Stimulated activated effector memory CD8-positive, alpha-beta T cell treated with anti-CD3 and anti-CD28 coated beads, Interleukin-12 subunit alpha, Interleukin-12 subunit beta, amount 100 ng/mL, for 72 hours (primary cell): ENCODE results near the gene CTNNA2.

Experiments used
- ATAC-seq: fragments of 150-1000 bp; cut with Tn5 transposase; 2 replicates; pipeline ENCODE4 v1.10.0; 2021
- DNase-seq, 2 donors: peaks; one replicate each; pipeline ENCODE4 v3.0.0; 2021 to 2022; ENCODE audit warnings: low spot score in 2 of 2
- H3K27ac Mint-ChIP-seq: one replicate; pipeline ENCODE4 v1.8.0; 2022; ENCODE audit warnings: mild to moderate bottlenecking, mixed read lengths
- H3K36me3 Mint-ChIP-seq: one replicate; pipeline ENCODE4 v1.8.0; 2022; ENCODE audit warnings: mild to moderate bottlenecking, mixed read lengths
- H3K4me1 Mint-ChIP-seq: one replicate; pipeline ENCODE4 v1.8.0; 2022; ENCODE audit warnings: mixed read lengths
- H3K4me3 Mint-ChIP-seq: one replicate; pipeline ENCODE4 v1.8.0; 2022; ENCODE audit warnings: mild to moderate bottlenecking, mixed read lengths
- H3K9me3 Mint-ChIP-seq: one replicate; pipeline ENCODE4 v1.8.0; 2022; ENCODE audit warnings: mixed read lengths

The CTNNA2 gene

DNA sequence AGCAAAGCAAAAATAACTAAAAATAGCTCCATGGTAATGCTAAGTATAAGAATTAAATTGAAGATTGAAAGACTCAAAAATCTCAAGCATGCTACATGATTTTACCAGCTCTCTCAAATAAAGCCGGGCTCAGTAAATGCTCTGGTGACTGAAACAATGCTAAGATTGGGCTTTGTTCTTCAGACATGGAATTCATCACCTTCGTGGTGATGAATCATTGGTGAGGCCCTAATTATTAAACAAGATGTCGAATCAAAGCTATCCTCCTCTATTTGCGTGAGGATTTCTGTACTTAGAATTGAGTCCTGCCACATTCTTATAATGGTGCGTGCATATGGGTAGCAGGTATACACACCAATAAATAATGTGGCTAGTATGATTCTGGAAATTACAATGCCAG is 850.5 kb downstream of the CTNNA2 start:
- Mint-ChIP-seq H3K9me3 (peaks cover 11% of the 10 kb centered on the region), H3K4me3 (no peak overlapping the region), H3K27ac (no peak overlapping the region), H3K4me1 (no peaks in the 10 kb centered on the region), H3K36me3 (no peaks in the 10 kb centered on the region)
- DNase-seq (no peak), ATAC-seq (no peak)

DNA sequence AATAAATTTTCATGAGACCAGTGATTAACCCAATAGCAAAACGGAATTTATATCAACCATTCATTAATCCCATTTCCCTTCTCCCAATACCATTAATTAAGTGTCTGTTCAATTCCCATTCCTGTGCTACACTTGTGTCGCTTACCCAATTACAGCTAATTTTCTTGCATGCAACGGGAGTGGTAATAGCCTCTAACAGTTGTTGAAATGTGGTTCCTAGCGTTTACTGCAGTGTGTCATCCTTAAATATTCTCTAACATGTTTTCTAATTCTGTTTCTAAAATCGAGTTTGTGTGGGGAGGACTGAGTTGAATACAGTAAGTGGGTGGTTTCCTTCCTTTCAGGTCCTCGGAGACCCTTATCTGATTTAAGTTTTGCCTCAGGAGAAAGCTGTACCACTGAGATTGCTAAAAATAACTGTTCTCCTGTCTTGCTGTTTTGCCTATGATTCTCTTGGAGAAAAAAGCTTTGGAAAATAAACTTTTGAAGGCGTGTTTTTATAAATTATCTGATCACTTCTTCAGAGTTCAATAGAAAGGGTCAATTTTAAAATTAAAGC is 851.0 kb downstream of the CTNNA2 start:
- Mint-ChIP-seq H3K27ac (no peak overlapping the region), H3K4me1 (no peaks in the 10 kb centered on the region), H3K4me3 (no peak overlapping the region), H3K36me3 (no peaks in the 10 kb centered on the region), H3K9me3 (peaks cover 11% of the 10 kb centered on the region)
- ATAC-seq (no peak), DNase-seq (no peak)

- no peak for DNase-seq
- no peak overlapping the region for H3K4me3 Mint-ChIP-seq
- peaks cover 10% of the 10 kb centered on the region for H3K9me3 Mint-ChIP-seq
- H3K4me1 Mint-ChIP-seq: no peaks in the 10 kb centered on the region
- ATAC-seq: no peak
- H3K27ac Mint-ChIP-seq: no peak overlapping the region
- no peaks in the 10 kb centered on the region for H3K36me3 Mint-ChIP-seq
Observed at GRCh38 chr2:80364524-80365212, 851.8 kb downstream of the CTNNA2 start.

GRCh38 chr2:80365762-80366161 is 852.9 kb downstream of the CTNNA2 start:
- ATAC-seq: no peak
- Mint-ChIP-seq H3K4me3 (no peak overlapping the region), H3K36me3 (no peaks in the 10 kb centered on the region), H3K27ac (no peak overlapping the region), H3K9me3 (peaks cover 9% of the 10 kb centered on the region), H3K4me1 (no peaks in the 10 kb centered on the region)
- no peak for DNase-seq

DNA sequence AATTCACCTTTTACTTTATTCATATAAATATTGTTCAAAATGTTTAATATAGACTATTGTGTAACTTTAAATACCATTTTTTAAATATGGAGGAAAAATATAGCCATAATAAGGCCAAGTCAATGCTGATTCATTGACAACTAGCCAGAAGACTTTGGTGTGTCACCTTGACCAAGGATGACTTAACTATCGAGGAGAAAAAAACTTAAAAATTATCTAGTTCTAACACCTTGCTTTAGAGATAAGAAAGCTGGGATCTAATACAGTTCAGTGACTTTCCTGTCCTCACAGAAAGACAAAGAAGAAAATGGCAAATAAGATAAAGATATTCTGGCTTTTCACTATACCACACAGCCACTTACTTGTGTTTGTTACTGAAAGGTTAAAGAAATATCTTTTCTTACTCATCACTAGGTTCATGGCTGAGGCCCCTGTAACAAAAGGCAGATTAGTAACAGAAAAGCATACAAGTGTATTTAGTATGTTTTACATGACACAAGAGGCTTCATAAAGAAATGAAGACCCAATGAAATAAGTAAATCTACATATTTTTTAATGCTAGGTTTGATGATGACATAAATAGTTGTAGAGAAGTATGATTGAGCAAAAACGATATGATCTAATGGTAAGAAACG is 857.6 kb downstream of the CTNNA2 start:
- Mint-ChIP-seq H3K4me1 (no peaks in the 10 kb centered on the region), H3K27ac (no peak overlapping the region), H3K4me3 (no peak overlapping the region), H3K9me3 (peaks cover 11% of the 10 kb centered on the region), H3K36me3 (no peaks in the 10 kb centered on the region)
- no peak for DNase-seq
- no peak for ATAC-seq

DNA sequence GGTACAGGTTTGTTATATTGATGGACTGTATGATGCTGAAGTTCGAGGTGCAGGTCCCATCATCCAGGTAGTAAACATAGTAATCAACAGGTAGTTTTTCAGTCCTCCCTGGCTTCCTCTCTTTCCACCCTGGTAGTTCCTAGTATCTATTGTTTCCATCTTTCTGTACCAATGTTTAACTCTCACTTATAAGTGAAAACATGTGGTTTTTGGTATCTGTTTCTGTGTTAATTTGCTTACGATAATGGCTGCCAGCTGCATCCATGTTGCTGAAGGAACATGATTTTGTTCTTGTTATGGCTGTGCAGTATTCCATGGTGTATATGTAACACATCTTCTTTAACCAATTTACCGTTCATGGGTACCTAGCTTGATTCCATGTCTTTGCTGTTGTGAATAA is 861.3 kb downstream of the CTNNA2 start:
- Mint-ChIP-seq H3K4me1 (no peaks in the 10 kb centered on the region), H3K4me3 (no peak overlapping the region), H3K36me3 (no peaks in the 10 kb centered on the region), H3K27ac (no peak overlapping the region), H3K9me3 (peaks cover 27% of the 10 kb centered on the region)
- no peak for ATAC-seq
- DNase-seq: no peak

GRCh38 chr2:80377071-80377470 is 864.2 kb downstream of the CTNNA2 start:
- Mint-ChIP-seq H3K4me1 (no peaks in the 10 kb centered on the region), H3K27ac (no peak overlapping the region), H3K36me3 (no peaks in the 10 kb centered on the region), H3K9me3 (peaks cover 19% of the 10 kb centered on the region), H3K4me3 (no peak overlapping the region)
- DNase-seq (no peak), ATAC-seq (no peak)

- no peak for DNase-seq
- no peak for ATAC-seq
- no peaks in the 10 kb centered on the region for H3K4me1 Mint-ChIP-seq
- H3K36me3 Mint-ChIP-seq: no peaks in the 10 kb centered on the region
- peaks cover 25% of the 10 kb centered on the region for H3K9me3 Mint-ChIP-seq
- no peak overlapping the region for H3K4me3 Mint-ChIP-seq
- H3K27ac Mint-ChIP-seq: no peak overlapping the region
Observed at GRCh38 chr2:80380736-80381135, 867.9 kb downstream of the CTNNA2 start.

DNA sequence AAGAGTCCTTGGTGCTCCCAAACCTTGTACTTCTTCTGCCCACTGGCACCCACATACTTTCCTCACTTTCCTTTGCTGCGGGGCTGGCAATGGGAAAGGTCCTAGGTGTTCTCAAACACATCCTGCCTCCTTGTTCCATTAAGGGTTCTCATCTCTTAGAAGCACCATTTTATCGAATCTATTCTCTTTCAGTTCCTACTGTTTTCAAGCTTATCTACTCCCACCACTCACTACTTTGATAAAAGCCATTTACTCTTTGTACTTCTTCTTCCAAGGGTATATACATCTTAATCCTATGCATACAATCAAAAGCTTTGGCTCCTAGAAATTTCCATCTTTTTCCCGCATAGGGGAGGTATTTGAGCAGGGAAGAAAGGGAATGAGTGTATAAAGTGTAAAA is 868.8 kb downstream of the CTNNA2 start:
- H3K4me1 Mint-ChIP-seq: no peaks in the 10 kb centered on the region

DNA sequence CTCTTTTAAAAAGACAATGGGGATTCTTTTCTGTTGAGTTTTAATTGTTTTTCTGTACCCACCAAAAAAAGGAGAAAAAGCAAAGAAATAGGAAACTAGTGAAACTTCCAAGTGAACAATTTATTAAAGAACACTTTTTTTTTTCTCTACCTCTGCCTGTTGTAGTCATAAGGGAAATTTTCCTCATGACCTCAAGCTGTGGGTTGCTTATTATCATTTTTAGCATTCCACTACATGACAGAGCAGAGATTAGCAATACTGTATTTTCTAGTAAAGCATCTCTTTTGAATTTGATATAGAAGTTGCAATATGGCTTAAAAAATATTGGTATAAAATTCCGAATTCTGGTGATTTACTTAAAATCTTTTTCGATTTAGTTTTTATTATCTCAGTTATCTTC is 879.6 kb downstream of the CTNNA2 start:
- Mint-ChIP-seq H3K27ac (no peak overlapping the region), H3K36me3 (no peaks in the 10 kb centered on the region), H3K4me3 (no peak overlapping the region), H3K4me1 (no peaks in the 10 kb centered on the region), H3K9me3 (peaks cover 15% of the 10 kb centered on the region)
- ATAC-seq: no peak
- no peak for DNase-seq

More for the DNA sequence above, 868.8 kb downstream of the CTNNA2 start:
- H3K36me3 Mint-ChIP-seq: no peaks in the 10 kb centered on the region
- ATAC-seq (no peak), DNase-seq (no peak)
- peaks cover 20% of the 10 kb centered on the region for H3K9me3 Mint-ChIP-seq
- no peak overlapping the region for H3K4me3 Mint-ChIP-seq
- no peak overlapping the region for H3K27ac Mint-ChIP-seq

GRCh38 chr2:80393991-80394390 is 881.1 kb downstream of the CTNNA2 start:
- no peak for DNase-seq
- Mint-ChIP-seq H3K36me3 (no peaks in the 10 kb centered on the region), H3K27ac (no peak overlapping the region), H3K9me3 (peaks cover 14% of the 10 kb centered on the region), H3K4me1 (no peaks in the 10 kb centered on the region), H3K4me3 (no peak overlapping the region)
- ATAC-seq: no peak

GRCh38 chr2:80395251-80395650 is 882.4 kb downstream of the CTNNA2 start:
- ATAC-seq (no peak), DNase-seq (no peak)
- Mint-ChIP-seq H3K4me3 (no peak overlapping the region), H3K27ac (no peak overlapping the region), H3K4me1 (no peaks in the 10 kb centered on the region), H3K9me3 (peaks cover 10% of the 10 kb centered on the region), H3K36me3 (no peaks in the 10 kb centered on the region)

GRCh38 chr2:80396276-80396675 is 883.4 kb downstream of the CTNNA2 start:
- Mint-ChIP-seq H3K4me1 (no peaks in the 10 kb centered on the region), H3K4me3 (no peak overlapping the region)

DNA sequence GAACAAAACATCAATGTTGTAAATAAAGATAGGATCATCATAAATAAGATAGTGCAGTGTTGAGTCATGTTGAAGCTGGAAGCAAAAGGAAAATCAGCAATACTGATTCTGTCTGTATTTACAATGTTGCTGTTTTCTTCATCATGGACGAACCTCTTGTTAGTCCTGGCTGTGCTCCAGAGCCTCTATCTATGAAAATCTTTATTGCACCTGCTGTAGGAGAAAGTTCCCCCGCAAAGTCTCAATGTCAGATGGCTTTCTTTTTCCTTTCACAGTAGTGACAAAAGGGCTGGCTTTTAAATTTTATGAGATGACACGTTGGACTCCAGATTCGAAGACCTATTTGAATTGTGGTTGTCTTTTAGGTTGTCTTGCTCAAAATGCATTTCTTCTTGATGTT is 890.2 kb downstream of the CTNNA2 start:
- no peaks in the 10 kb centered on the region for H3K36me3 Mint-ChIP-seq
- DNase-seq (no peak), ATAC-seq (no peak)
- H3K9me3 Mint-ChIP-seq: peaks cover 14% of the 10 kb centered on the region
- no peaks in the 10 kb centered on the region for H3K4me1 Mint-ChIP-seq
- no peak overlapping the region for H3K27ac Mint-ChIP-seq
- H3K4me3 Mint-ChIP-seq: no peak overlapping the region

More at GRCh38 chr2:80396276-80396675, 883.4 kb downstream of the CTNNA2 start:
- peaks cover 13% of the 10 kb centered on the region for H3K9me3 Mint-ChIP-seq
- ATAC-seq (no peak), DNase-seq (no peak)
- no peaks in the 10 kb centered on the region for H3K36me3 Mint-ChIP-seq
- H3K27ac Mint-ChIP-seq: no peak overlapping the region

DNA sequence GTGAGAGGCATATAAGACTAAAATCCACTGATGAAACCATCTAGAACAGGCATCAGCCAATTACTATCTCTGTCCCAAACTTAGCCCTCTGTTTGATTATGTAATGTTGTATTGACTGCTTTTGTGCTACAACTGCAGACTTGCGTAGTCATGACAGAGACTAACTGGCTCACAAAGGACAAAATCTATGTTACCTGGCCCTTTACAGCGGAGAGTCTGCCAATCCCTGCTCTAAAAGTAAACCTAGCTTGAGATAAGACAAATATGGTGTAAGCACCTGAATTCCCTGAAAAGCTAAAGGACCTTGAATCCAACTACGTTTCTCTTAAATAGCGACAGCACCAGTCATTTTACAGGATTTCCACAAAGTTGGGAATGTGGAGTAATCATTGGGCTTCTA is 894.5 kb downstream of the CTNNA2 start:
- ATAC-seq (no peak), DNase-seq (no peak)
- peaks cover 11% of the 10 kb centered on the region for H3K9me3 Mint-ChIP-seq
- H3K27ac Mint-ChIP-seq: no peak overlapping the region
- no peaks in the 10 kb centered on the region for H3K36me3 Mint-ChIP-seq
- no peak overlapping the region for H3K4me3 Mint-ChIP-seq
- no peaks in the 10 kb centered on the region for H3K4me1 Mint-ChIP-seq

- Mint-ChIP-seq H3K4me3 (no peak overlapping the region), H3K4me1 (no peaks in the 10 kb centered on the region), H3K36me3 (no peaks in the 10 kb centered on the region), H3K27ac (no peak overlapping the region), H3K9me3 (peaks cover 11% of the 10 kb centered on the region)
- DNase-seq: no peak
- no peak for ATAC-seq
Observed at GRCh38 chr2:80410346-80410745, 897.5 kb downstream of the CTNNA2 start.
